Loucy (cell line): ENCODE data around the gene ALS2CL.

Source experiments
- EZH2phosphoT487 ChIP-seq: fragments of 200-600 bp; IDR thresholded peaks from 2 replicates; pipeline ENCODE4 v1.6.1; 2018; ENCODE audit warnings: antibody characterized with exemption, mild to moderate bottlenecking, moderate library complexity, borderline replicate concordance
- TF ChIP-seq, protein P1 (sequence below): fragments of 200-600 bp; sonication (generic); conservative IDR thresholded peaks from 2 replicates; pipeline ENCODE4 v1.5.1; 2014; ENCODE audit warnings: mild to moderate bottlenecking, antibody characterized with exemption, low read length

DNA sequence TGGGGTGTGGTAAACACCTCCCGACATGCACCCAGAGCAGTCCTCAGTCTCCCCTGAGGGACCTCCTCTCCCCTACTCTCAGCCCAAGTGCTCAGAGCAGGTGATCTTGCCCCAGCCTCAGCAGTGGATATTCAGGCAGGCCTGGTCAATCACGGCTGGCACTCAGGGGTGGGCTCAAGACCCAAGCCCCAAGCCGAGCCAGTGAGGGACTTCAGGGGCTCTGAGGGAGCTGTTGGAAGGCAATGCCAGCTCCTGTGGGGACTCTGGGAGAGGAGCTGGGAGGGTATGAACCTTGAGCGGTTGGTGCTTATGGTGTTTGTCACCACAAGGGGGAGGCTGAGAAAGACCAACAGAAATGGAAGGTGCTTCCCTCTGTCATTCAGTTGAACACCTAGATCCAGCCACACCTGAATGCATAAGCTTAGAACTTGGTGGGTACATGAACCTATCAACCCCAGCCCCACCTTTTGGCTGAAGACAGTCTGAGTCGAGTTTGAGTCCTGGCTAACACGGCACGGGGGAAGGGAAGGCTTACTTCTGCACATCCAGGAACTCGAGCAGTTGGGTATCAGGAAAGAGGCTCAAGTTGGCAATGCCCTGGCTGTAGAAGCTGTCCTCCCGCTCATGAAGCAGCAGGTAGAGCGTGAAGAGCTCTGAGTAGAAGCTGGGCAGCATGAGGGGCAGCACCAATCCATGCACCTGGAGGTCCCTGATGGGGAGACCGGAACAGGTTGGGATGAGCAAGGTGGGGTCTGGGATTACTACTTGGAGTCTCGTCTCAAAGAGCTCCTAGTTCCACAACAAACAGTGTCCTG, 19.2 kb downstream of the ALS2CL start:
- TF ChIP-seq, protein P1, sequence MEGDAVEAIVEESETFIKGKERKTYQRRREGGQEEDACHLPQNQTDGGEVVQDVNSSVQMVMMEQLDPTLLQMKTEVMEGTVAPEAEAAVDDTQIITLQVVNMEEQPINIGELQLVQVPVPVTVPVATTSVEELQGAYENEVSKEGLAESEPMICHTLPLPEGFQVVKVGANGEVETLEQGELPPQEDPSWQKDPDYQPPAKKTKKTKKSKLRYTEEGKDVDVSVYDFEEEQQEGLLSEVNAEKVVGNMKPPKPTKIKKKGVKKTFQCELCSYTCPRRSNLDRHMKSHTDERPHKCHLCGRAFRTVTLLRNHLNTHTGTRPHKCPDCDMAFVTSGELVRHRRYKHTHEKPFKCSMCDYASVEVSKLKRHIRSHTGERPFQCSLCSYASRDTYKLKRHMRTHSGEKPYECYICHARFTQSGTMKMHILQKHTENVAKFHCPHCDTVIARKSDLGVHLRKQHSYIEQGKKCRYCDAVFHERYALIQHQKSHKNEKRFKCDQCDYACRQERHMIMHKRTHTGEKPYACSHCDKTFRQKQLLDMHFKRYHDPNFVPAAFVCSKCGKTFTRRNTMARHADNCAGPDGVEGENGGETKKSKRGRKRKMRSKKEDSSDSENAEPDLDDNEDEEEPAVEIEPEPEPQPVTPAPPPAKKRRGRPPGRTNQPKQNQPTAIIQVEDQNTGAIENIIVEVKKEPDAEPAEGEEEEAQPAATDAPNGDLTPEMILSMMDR, result peak; percentile 54
- TF ChIP-seq EZH2phosphoT487, result no peak
